NOMO-1 treated with dmso at 0.1 percent for 144 hours (cell line): ENCODE results near the gene PTPN20.

Source experiments
- DNase-seq: peaks from one replicate; lab custom pipeline; 2025; ENCODE audit not compliant: unreplicated experiment; lab: John Stamatoyannopoulos, UW

Gene PTPN20

DNA sequence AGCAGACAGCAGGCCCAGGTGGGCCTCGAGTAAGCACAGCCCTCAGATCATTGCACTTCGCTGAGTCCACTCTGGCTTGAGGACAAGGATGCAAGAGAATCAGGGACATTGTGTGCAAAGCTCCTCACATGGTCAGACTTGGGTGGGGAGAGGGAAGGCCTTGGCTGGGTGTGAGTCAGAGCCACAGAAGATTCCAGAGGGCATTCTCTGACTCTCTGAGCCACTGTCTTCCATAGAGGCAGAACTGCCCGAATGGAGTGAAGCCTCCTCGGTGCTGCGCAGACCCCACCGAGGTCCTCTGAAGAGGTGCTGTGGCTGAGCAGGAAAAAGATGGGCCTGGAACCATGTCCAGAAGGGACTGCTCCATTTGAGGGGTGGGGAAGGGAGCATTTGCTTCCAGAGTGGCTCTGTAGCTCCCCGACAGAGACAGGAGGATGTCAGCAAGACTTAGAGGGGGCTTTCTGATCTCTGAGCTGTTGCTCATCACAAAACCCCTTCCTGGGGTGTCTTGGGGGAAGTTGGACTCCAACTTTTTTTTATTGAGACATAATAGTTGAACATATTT, 120.8 kb downstream of the PTPN20 start:
- no peak for DNase-seq

DNA sequence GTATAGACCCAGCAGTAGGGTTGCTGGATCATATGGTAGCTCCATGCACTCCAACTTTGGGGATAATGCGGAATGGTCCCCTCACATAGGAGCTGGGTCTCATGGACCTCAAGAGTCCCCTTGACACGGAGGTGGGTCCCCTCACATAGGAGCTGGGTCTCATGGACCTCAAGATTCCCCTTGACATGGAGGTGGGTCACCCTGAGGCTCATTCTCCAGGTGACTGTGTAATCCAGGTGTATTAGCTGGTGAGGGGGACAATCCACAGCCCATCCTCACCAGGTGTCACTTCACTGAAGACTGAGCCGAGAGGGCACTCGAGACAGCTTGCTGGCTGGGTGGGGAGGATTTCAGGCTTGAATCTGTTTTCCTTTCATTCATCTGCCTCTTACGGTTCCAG, 121.9 kb downstream of the PTPN20 start:
- no peak for DNase-seq

DNA sequence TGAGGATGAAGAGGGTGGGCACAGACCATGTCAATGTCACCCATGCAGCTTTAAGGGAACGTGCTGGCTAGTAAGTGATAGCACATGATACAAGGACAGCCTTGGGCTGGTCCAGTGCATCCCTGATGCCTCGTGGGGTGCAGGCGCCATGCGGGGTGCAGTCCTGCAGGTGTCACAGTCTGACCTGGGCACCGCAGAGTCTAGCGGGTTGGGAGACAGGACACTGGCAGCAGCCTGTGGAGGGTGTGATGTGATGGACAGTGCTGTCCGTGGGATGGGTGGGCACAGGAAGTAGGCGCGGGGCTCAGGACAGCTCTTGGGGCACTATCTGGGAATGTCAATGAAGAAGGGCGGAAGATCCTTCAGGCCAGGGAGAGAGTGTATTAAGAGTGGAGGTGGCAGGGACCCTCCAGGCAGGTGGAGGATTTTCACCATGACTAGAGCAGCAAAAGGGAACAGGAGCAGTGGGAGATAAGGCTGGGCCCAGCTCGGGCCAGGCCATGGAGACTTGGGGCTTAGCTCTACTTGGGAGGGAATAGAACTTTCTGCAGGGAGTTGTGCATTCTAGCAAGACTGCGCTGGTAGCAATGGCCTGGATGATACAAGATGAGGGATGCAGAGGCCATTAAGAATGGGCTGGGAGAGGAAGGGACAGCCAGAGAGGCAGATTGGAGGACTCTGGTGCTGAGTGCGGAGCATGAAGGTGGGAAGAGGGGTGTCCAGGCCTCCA, 122.5 kb downstream of the PTPN20 start:
- no peak for DNase-seq

DNA sequence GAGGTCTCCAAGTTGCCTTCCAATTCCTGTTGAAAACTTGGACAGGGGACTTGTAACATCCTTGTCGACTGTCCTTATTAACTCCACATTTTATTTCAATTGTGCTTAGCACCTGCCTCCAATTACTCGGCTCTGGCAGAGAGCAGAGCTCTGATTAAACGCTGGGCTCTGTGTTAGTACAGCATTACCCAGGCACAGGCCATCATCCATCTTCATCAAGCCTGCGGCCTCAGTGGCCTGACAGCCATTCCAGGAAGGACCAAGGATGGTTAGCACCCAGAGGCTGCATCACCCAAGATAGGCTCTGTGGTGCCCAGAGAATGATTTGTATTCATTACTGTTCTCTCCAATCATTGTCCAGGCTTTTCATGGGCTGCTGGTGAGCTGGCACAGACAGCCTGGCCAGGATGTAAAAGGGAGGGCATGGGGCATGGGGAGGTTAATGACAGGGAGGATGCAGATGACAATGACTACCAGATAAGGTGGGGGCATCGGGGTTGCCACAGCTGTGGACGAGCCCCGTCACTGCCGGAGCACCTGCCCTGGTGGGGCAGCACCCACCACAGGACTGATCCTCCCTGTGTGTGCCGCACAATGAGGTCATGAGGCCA, 123.3 kb downstream of the PTPN20 start:
- no peak for DNase-seq

DNA sequence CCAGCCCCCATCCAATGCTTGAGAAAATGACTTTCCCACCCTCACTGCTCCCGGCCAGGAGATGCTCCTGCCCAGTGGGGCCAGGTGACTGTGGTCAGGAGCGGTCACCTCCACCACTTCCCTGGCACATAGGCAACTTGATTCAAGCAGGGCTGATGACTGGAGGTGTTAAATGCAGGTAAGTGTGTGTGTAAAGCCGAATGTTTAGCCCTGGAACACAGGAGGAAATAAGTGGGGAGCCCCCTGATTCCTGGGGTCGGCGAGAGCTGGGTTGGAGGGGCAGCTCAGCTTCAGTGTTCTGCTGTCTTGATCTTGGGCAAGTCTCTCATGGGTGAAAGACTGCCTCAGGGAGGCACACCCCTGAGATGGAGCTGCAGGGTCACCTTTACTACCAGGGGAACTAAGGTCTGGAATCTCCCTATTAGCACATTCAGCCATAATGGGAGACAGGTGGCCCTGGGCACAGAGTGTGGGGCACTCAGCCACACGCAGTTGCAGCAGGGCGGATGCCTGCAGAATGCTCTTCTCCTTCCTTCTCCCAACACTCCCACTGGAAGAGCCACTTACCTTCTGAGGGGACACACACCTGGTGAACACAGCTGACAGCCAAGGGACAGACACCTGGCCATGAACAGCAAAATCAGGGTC, 124.1 kb downstream of the PTPN20 start:
- DNase-seq, result no peak

DNA sequence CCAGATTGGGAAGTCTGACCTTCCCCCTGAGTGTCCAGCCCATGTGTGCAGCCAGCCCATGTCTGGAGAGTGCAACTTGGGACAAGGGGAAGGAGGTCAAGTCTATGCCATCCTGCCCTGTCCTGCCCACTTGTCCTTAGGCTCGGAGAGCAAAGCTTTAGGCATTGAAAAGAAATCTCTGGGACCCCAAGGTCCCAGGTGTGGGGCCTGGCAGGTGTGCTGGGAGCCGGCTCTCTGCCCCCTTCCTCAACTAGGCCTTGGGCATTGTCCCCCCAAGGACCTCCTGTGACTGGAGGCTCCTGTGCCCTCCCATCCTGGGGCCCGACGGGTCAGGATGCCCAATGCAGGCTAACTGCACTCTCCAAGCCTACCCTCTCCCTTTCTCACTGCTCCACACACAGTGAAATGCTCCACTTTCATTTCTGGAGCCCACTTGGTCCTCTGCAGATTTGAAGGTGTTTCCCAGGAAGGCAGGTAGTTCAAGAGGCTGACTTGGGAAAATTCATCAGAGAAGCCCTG, 124.7 kb downstream of the PTPN20 start:
- no peak for DNase-seq

DNA sequence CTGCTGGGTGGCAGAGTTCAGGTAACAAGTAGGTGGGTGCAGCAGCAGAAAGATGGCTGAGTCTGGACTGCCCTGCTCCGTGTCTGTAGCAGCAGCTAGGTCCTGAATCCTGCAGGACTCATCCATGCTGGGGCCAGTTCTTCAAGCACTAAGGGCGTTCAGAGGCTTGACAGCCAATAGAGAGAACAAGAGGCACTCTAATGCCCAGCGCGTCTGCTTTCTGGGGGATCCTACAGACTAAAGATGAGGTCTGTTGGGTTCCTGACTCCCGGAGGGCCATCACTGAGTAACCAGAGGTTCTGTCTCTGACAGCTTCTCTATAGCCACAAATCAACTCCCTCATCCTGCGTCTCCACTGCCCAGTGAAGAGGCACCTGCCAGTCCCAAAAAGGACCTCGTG, 125.5 kb downstream of the PTPN20 start:
- no peak for DNase-seq

DNA sequence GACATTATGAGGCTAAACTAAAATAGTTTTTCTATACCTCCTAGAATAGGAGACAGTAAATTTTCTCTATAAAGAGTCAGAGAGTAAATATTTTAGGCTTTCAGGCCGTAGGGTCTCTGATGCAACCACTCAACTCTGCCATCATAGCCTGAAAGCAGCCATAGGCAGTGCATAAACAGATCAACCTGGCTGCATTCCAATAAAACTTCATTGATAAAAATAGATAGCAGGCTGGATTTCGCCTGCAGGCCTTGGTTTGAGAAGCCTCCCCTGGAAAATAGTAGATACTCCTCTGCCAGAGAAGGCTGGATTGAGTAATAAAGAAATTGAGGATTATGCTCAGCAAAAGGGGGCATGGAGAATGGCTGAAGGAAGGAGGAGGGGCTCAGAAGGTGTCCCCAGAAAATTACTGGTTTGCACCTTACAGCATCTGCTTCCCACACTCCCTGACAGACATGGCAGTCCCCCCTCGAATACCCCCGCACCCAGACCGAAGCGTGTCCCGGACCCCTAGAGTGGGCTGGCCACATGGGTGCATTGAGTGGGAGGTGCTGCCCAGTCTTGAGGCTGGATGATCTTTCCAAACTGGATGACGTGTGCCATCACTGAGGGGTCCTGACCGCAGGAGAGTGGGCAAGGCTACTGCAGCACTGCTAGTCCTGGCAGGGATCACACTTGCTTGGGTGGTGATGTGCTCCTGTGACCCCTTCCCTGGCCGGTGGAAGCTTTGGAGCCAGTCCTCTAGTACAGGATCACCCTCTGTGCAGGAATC, 126.6 kb downstream of the PTPN20 start:
- DNase-seq, result no peak

DNA sequence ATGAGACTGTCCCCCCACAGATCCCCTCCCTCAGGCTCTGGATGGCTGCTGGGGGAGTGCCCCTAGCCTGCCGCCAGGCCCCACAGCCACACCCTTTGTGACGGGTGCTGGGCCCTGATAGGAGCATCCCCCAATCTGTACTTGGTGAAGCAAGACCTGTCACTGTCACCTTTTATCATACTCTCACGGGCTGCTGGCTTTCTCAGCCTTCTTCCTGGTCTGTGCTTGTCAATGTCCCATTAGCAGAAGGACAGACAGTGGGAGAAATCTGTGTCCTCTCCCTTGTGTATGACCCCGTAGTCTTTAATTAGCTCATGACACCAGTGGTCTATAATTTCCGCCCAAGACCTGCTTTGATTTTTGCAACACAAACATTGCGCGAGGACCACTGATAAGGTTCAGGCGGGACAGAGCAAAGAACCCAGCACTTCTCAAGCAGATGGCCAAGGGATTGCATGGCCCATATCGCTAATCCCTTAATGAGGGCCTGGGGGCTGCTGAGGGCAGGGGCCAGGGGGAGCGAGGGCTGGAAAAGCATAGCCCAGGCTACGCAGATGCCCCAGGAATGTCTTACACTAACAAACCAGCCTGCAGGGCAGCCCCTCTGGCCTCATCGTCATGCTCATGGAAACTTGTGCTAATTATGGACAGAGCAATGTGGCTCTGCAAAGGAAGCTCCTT, 127.8 kb downstream of the PTPN20 start:
- DNase-seq, result no peak

DNA sequence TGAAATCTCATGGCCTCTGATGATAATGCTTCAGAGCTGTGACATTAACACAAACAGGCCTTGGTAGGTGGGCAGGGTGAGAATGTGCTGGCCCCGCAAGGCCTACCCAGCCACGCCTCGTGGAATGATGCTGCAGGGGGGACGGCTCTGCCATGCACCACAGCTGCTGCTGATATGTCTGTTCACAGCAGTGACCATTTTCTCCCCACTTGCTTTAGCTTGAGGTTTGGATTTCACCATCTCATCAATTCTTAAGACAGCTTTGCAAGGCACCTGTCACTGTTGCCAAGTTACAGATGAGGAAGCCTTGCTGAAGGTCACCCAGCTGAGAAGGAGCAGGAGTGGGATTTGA, 128.3 kb downstream of the PTPN20 start:
- DNase-seq, result no peak

DNA sequence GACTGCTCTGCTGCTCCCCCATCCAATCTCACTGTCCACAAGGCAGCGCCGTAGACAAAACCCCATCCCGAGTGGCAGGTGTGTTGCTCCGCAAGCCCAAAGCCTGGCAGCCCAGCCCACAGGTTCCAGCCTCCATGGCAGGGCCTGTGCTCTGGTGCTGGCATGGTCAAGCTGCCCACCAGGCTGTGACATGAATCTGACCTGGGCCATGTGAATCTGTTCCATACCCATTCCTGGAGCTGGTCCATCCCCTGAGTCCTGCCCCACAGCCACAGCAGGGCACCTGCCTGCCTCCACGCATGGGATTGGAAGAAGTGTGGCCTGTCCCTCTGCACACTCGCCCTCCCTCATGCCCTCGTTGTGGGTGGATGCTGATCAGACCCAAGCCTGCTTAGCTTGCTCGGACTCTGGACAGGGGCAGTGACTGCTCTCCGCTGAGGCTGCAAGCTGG, 128.8 kb downstream of the PTPN20 start:
- no peak for DNase-seq

DNA sequence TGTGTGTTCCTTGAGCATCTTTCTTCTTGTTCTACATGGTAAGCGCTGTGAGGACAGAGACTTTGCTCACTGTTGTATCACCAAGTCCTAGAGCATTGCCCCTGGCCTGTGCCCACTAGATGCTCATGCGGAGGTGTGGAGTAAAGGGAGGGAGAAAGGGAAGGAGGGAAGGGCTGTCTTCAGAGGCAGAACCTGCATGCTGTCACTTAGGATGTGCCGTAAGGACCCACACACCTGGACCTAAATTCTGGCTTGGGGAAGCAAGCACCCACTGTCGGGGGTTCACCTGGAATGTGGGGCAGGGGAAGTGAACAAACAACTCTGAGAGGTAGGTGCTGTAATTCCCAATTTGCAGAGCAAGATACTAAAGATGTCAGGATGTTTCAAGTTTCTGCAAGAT, 129.5 kb downstream of the PTPN20 start:
- no peak for DNase-seq

DNA sequence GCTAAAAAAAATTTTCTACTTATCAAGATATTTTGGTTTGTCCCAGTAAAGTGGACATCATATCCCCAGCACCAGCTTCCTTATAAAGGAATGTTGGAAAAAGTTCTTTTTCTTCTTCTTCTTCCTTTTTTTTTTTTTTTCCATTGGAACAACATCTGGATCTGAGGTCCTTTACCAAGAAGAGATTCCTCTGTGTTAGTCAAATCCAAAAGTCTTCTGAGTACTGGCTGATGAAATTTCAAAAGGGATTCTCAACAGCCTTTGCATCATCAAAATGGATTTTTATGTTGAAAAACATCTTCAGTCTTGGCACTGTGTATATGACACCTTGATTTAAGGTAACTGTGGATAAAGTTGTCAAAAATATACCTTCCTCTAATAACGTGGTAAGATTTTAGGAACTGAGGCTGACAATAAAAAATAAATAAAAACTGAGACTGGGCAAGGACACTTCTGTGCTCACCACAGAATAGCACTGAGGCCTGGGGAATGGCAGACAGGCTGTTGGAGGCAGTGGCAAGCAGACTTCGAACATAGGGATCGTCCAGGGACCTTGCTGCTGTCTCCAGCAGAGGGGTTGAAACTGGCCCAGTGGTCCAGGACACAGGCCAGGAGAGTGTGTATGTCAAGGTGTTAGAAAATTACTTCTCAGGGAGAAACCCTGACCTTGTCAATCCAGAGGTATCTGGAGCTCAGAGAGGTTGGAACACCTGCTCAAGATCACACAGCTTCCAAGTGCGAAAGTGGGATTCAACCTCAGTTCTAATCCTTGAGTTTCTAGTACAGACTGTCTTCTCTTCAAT, 130.4 kb downstream of the PTPN20 start:
- no peak for DNase-seq

DNA sequence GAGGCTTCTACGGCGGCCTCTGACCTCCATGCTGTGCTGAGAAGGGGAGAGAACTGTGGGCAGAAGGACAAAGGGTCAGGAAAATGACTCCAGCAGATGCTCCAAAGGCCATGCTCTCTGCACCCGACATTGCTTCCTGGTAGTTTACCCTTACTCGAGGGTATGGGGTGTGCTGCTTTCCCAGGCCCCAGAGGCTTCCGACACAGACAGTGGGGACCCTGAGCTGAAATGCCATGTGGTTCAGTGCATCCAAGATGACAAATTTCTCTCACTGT, 130.9 kb downstream of the PTPN20 start:
- no peak for DNase-seq

DNA sequence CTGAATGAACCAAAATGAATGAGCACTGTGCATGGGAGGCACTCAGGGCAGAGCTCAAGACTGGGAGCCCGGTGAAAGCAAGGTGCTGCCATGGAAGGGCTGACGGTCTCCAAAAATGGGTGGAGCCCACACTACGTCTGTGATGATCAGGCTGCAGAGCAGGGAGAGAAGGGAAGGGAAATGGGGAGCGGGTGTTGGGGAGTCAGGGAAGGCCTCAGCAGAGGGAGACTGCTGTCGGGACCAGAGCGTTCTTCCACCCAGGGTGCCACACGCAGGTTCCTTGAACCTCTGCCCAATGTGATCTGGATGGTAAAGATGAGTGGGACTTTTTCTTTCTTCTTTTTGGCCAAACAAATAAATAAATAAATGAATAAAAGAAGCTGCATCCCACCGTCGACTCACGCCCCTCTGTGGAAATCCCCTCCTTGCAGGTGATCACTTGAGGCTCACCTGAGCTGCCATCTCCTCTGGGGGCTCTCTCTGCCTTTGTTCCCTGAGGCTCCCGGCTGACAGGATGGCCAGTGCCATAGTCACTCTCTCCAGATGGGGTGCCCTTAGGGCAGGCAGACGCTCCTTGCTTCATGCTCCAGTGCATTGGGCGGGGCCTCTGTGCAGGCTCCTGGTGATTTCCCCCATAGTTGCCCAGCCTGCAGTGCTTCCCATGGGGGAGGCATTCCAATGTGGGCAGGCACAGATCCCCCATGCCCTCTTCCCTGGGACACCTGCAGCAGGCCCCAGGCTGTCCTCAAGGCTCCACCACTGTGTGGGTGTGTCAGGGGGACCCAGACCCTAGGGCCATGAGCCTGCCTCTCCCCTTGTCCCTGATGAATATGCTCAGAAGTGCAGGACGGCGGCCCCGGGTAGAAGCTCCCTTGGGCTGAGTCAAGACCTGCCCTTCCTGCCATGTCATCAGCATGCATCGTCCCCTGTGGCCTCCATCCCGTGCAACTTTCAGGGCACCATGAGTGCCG, 131.8 kb downstream of the PTPN20 start:
- no peak for DNase-seq

DNA sequence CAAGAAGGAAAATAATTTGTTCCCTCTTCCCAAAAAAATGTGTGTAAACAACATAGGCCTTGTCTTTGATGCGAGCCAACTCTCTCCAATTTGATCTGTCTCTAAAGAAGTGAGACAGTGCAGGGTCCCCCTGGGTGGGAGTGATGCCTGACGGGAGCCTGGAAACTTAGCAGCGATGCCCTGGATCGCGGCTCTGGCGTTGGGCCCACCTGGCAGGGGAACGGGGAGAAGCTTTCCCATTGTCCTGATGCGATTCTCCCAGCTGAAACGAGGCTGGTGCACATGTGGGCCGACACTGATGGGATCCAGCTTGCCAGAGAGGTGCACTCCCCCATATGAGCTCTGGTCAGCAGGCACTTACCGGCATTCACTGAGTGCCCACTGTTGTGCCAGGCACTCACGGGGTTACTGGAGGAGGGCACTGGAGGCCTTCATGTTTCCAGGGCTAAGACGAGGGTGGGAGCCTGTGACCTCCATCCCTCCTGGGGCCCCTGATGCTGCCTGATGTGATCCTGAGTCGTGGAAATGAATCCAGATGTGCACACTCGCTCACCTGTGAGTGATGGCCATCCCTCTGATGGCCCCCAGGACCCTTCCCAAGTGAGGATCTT, 132.8 kb downstream of the PTPN20 start:
- no peak for DNase-seq

DNA sequence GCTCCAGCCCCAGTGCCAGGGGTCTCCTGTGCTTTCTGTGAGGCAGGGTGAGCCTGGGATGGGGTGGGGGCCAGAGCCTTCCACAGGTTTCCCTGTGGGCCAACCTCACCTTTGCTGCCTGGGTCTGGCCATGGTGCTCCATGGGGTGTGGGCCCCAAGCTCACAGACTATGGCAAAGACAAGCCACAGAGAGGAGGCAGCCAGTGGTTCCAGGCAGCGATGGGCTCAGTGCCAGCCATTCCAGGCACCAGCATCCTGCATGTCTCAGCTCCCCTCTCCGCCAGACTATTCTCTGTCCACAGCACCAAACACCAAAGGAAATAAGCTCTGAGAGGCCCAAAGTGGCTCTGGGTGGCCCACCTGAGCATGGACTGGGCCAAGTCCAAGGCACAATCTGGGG, 133.5 kb downstream of the PTPN20 start:
- no peak for DNase-seq

DNA sequence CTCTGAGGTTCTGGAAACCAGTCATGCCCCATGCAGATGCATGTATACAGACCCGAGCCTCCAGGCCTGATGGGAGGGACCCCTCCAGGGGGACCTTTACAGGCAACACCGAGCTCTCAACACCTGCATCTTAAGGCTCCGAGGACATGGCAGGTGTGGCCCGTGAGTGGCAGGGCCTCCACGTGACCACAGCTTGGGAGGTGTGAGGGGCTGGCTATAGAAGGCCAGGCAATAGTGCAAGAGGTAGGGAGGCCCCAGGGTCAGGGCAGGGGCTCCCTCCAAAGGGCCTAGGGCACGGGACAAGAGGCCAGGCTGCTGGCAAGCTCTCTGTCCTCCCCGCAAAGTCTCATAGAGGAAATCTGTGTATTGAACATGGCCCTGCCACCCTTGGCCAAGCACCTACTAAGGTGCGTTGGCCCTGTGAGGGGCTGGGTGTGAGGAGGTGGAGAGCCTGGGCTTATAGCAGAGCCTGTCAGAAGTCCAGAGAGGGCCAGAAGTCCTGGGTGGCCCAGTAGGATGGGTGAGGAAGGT, 134.2 kb downstream of the PTPN20 start:
- DNase-seq, result no peak
